Erythroblast (primary cell): ENCODE results near the gene PSAT1.

Experiments
- GATA1 ChIP-seq: IDR thresholded peaks from 2 replicates; pipeline ENCODE4 v1.6.1; 2011; ENCODE audit warnings: low read depth, mild to moderate bottlenecking, control low read depth, low read length, moderate library complexity
- POLR2A ChIP-seq: IDR thresholded peaks from 2 replicates; pipeline ENCODE4 v1.6.1; 2011; ENCODE audit warnings: mild to moderate bottlenecking, low read length

- TF ChIP-seq POLR2A (no peak), GATA1 (no peak)
These were observed 27.8 kb downstream of the PSAT1 start for GRCh38 chr9:78324682-78325081.
